Measurements from ENCODE around the gene ONECUT1.
"Not testable (repeated sequence)": the region's sequence is repeated elsewhere in the genome, so short reads cannot be mapped to it uniquely, and the experiment has no call there.

ONECUT1 gene

DNA sequence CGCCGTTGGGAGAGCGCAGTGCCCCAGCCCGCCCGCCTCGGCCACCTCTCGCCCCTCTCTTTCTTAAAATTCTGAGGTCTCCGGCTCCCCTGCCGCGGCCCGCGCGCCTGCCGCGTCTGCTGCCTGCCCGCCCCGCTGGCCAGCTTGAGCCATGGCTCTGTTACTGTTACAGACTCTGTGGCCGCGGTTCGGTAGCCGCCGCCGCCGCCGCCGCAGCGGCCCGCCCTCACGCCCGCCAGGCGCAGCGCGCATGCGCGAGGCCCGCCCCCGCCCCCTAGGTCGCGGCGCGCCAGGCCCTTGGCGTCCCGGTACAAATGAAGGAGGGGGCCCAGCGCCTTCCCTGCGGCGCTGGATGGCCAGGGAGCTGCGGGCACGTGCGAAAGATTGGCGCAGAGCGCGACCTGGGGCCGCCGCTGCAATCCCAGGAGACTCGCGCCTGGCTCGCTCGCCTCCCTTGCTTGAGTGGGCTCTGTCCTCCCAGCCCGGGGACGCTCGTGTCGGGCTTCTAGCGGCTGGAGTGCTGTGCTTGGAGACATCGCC, at the start of gene ONECUT1:
TSS of gene ONECUT1 (minus strand) at position 168 of the 540 bp plus-strand sequence. CDS start 452 bp downstream, outside the sequence.
- H3K27ac Mint-ChIP-seq, result no peak within 1 kb of the TSS
- no peaks in the 10 kb centered on the region for H3K9me3 Mint-ChIP-seq
- H3K27me3 Mint-ChIP-seq, result peaks cover 60% of the 10 kb centered on the region
- peaks cover 12% of the 10 kb centered on the region for H3K4me1 Mint-ChIP-seq
- H3K36me3 Mint-ChIP-seq, result no peaks in the 10 kb centered on the region
- H3K4me3 Mint-ChIP-seq, result peak within 1 kb of the TSS; percentile 74

DNA sequence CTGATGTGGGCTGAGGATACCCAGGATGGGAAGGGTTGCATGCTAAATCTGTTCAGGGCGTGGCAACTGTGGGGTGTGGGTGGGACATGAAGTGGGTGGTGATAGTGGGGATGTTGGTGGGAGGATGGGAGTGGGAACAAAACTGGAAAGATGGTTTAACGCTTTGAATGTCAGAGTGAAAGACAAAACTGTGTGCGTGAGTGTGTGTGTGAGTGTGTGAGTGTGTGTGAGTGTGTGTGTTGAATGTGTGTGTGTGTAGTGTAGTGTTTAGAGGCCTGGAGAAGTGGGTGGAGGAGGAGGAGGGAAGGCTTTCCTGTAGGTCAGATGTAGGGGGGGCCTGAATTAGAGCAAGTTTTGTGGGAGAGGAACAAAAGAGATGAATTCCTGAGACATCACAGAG, 44.2 kb upstream of the ONECUT1 start:
- H3K4me3 Mint-ChIP-seq, result no peak overlapping the region
- no peaks in the 10 kb centered on the region for H3K4me1 Mint-ChIP-seq
- H3K27me3 Mint-ChIP-seq, result peaks cover 9% of the 10 kb centered on the region
- no peaks in the 10 kb centered on the region for H3K36me3 Mint-ChIP-seq
- H3K27ac Mint-ChIP-seq, result no peak overlapping the region
- peaks cover 5% of the 10 kb centered on the region for H3K9me3 Mint-ChIP-seq

DNA sequence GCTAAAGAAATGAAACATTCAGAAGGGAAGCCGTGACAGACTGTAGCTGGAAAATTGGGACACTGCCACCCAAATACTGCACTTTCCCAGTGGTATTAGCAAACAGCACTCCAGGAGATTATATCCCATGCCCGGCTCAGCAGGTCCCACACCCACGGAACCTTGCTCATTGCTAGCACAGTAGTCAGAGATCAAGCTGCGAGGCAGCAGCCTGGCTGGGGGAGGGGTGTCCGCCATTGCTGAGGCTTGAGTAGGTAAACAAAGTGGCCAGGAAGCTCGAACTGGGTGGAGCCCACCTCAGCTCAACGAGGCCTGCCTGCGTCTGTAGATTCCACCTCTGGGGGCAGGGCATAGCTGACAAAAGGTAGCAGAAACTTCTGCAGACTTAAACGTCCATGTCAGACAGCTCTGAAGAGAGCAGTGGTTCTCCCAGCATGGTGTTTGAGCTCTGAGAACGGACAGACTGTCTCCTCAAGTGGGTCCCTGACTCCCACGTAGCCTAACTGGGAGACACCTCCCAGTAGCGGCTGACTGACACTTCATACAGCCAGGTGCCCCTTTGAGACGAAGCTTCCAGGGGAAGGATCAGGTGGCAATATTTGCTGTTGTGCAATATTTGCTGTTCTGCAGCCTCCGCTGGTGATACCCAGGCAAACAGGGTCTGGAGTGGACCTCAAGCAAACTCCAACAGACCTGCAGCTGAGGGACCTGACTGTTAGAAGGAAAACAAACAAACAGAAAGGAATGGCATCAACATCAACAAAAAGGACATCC, 34.2 kb upstream of the ONECUT1 start:
- peaks cover 39% of the 10 kb centered on the region for H3K27me3 Mint-ChIP-seq
- not testable (repeated sequence) for H3K9me3 Mint-ChIP-seq, H3K4me3 Mint-ChIP-seq, H3K27ac Mint-ChIP-seq, H3K4me1 Mint-ChIP-seq, H3K36me3 Mint-ChIP-seq

DNA sequence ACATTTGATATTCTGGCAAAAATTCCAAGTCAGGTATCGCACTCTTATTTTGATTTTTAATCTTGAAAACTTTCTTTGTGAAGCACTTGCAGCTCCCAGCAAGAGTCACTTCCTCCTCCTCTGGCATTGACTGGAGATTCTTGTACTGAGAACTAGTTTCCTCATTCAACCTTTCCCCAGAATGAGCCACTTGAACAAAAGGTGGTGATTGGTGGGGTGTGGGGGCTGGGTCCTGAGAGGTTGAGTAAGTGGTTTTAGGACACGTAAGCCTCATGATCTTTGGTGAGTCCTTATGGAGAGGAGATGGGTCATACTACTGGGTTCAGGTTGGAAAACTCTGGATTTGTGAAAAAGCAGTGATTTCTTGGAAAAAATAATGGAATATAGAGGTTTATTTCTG, 32.3 kb upstream of the ONECUT1 start:
- Mint-ChIP-seq H3K36me3 (no peaks in the 10 kb centered on the region), H3K27me3 (peaks cover 49% of the 10 kb centered on the region), H3K4me3 (no peak overlapping the region), H3K9me3 (no peaks in the 10 kb centered on the region), H3K4me1 (no peaks in the 10 kb centered on the region), H3K27ac (no peak overlapping the region)

GRCh38 chr15:52819253-52819652, 29.1 kb upstream of the ONECUT1 start:
- Mint-ChIP-seq H3K36me3 (no peaks in the 10 kb centered on the region), H3K4me1 (no peaks in the 10 kb centered on the region), H3K4me3 (no peak overlapping the region), H3K9me3 (no peaks in the 10 kb centered on the region), H3K27ac (no peak overlapping the region), H3K27me3 (peaks cover 44% of the 10 kb centered on the region)

DNA sequence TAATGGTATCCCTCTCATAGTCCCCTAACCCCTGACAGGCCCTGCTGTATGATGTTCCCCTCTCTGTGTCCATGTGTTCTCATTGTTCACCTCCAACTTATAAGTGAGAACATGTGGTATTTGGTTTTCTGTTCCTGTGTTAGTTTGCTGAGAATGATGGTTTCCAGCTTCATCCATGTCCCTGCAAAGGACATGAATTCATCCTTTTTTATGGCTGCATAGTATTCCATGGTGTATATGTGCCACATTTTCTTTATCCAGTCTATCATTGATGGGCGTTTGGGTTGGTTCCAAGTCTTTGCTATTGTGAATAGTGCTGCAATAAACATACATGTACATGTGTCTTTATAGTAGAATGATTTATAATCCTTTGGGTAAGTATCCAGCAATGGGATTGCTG, 25.8 kb upstream of the ONECUT1 start:
- not testable (repeated sequence) for H3K4me1 Mint-ChIP-seq, H3K36me3 Mint-ChIP-seq
- H3K27me3 Mint-ChIP-seq, result peaks cover 39% of the 10 kb centered on the region

DNA sequence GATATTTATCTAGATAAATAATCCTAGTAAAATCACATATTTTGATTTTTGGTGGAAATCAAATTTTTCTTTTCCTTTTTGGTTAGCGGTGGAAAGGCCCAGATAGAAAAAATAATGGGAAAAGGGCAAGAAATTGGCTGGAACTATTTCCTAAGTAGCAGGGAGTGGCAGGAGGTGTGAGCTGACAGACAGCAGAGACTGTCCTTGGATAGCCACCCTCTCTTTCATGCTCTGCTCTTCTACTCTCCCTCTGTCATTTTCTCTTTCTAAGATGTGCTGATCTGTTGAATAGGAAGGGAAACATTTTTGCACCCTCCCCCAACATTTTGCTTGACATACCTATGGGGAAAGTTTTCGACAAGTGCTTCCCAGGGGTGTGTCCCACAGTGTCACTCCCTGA, 18.9 kb upstream of the ONECUT1 start:
- Mint-ChIP-seq H3K4me3 (no peak overlapping the region), H3K4me1 (peaks cover 8% of the 10 kb centered on the region), H3K9me3 (no peaks in the 10 kb centered on the region), H3K27ac (no peak overlapping the region), H3K27me3 (peaks cover 50% of the 10 kb centered on the region), H3K36me3 (no peaks in the 10 kb centered on the region)

More for the DNA sequence above, 25.8 kb upstream of the ONECUT1 start:
- H3K4me3 Mint-ChIP-seq, H3K27ac Mint-ChIP-seq, H3K9me3 Mint-ChIP-seq: not testable (repeated sequence)

DNA sequence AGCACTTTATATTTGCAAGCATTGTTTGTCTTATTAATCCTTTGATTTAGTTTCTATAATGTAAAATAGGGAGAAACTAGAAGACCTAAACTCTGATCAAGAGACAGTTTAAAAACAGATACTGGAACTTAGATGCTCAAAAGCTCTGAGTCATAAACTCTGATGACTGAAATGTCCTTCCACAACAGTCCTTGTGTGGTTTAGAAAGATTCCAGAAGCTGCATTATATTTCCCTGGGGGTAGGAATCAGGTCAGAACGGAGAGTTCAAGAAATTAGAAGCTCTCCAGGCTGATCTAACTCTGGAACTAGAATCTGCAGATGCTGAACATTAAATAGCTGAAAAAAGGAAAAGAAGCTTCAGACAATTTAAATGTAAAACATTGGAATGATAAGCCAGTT, 18.3 kb upstream of the ONECUT1 start:
- Mint-ChIP-seq H3K4me3 (no peak overlapping the region), H3K36me3 (no peaks in the 10 kb centered on the region), H3K27me3 (peaks cover 51% of the 10 kb centered on the region), H3K4me1 (peaks cover 11% of the 10 kb centered on the region), H3K9me3 (no peaks in the 10 kb centered on the region), H3K27ac (no peak overlapping the region)

- Mint-ChIP-seq H3K4me3 (no peak overlapping the region), H3K36me3 (peaks cover 1% of the 10 kb centered on the region), H3K4me1 (peaks cover 16% of the 10 kb centered on the region), H3K9me3 (no peaks in the 10 kb centered on the region), H3K27me3 (peaks cover 65% of the 10 kb centered on the region), H3K27ac (no peak overlapping the region)
These were observed 16.1 kb upstream of the ONECUT1 start for GRCh38 chr15:52806284-52806655.

DNA sequence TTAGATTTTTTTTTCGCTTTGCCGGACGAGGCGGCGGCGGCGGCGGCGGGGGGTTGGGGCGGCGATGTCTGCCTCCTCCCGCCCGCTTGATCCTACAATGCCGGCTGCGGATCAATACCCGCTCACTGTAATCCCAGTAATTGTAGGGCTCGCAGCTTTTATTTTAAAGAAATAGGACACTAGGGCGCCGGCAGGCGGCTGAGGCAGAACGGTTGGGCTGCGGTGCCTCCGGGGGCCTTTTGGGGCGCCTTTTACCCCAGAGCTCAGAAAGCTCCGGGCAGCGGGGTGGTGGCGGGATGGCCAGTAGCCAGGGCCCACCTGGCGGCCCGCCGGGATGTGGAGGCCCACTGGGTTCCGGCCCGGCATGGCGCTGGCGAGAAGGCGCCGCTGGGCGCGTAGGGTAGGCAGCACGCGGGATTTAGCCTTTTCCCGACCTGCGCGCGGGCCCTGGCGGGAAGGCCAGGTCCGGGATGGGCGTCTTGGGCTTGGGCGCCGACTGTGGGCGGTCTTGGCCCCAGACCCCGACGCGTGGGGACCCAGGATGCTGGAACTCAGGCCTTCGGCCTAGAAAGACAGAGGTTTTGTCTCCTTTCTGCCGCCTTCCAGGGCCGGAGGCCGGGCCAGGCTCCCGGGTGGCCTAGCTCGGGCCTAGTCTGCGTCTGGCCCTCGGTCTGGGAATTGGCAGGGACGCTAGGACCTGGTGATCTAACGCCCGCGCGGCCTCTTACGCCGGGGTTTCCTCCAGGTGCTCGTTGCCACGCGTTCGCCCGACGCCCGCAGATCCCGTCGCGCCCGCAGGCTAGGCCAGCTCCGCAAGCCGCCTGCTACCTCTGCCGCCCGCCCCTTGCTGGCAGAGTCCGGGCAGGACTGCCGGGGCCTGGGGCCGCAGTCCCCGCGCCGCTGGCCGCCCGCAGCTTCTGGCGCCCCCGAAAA, 15.5 kb upstream of the ONECUT1 start:
- H3K36me3 Mint-ChIP-seq, result peaks cover 1% of the 10 kb centered on the region
- H3K27me3 Mint-ChIP-seq, result peaks cover 66% of the 10 kb centered on the region
- H3K27ac Mint-ChIP-seq, result no peak overlapping the region
- peaks cover 20% of the 10 kb centered on the region for H3K4me1 Mint-ChIP-seq
- H3K4me3 Mint-ChIP-seq, result peak overlapping the region; percentile 83
- H3K9me3 Mint-ChIP-seq, result no peaks in the 10 kb centered on the region

GRCh38 chr15:52804526-52805081, 14.5 kb upstream of the ONECUT1 start:
- Mint-ChIP-seq H3K4me1 (peaks cover 20% of the 10 kb centered on the region), H3K9me3 (no peaks in the 10 kb centered on the region)

DNA sequence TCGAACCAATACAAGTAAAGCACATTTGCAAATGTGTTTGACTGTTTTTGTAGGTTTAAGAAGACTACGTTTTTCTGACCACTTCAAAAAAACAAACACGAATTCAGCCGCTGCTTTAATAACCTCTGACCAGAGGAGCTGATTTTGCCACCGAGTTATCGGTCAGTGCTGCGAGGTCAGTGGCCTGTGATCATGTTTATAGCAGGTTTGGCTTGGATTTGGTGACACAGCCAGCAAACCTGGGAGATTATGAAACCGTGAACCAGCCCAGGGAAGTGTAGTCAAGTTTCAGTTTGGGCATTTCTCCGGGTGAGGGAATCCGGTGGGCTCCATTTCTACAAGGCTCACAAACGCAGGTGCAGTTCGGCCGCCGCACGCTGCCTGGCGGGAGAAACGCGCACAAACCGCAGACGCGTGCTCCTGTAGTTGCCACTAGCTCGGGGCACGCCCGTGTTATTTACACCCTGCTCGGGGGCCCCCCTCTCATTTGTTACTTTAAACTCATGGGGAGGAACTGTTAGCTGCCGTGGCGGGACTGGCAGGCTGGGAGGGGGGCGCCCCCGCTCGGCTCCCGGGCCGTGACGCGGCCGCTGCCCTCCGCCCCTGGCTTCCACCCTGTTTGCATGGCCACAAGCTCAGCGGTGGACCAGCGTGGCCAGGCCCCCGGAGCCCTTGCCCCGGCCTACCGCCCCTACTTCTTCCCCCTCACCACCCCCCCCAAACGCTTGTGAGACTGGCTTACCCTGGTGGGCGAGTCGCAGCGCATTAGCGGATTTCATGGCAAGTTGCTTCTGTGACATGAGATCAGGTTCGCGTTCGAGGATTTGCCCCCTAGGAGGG, 13.6 kb upstream of the ONECUT1 start:
- H3K9me3 Mint-ChIP-seq, result no peaks in the 10 kb centered on the region
- peaks cover 64% of the 10 kb centered on the region for H3K27me3 Mint-ChIP-seq
- peaks cover 20% of the 10 kb centered on the region for H3K4me1 Mint-ChIP-seq
- peak overlapping the region; percentile 83 for H3K4me3 Mint-ChIP-seq
- no peak overlapping the region for H3K27ac Mint-ChIP-seq
- H3K36me3 Mint-ChIP-seq, result peaks cover 1% of the 10 kb centered on the region

More at GRCh38 chr15:52804526-52805081, 14.5 kb upstream of the ONECUT1 start:
- Mint-ChIP-seq H3K36me3 (peaks cover 1% of the 10 kb centered on the region), H3K27me3 (peaks cover 69% of the 10 kb centered on the region), H3K27ac (no peak overlapping the region), H3K4me3 (peak overlapping the region; percentile 83)

DNA sequence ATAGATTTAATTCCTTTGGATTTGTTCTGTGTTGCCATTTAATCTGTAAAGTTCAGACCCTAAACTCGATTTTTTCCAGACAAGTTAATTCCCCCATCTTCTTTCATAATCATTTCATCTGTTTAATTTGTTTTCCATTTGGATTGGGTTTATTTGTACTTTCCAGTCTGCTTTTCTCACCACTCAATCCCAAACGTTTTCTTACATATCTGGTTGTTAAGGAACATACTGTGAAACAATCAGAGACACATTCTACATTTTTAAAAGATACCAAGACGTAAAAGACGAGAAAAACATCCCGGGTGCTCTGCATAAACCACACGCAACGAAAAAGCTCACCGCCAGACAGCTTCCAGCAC, 13.0 kb upstream of the ONECUT1 start:
- peak overlapping the region; percentile 4 for H3K27ac Mint-ChIP-seq
- H3K9me3 Mint-ChIP-seq, result no peaks in the 10 kb centered on the region
- H3K4me1 Mint-ChIP-seq, result peaks cover 20% of the 10 kb centered on the region
- H3K36me3 Mint-ChIP-seq, result peaks cover 1% of the 10 kb centered on the region
- peaks cover 60% of the 10 kb centered on the region for H3K27me3 Mint-ChIP-seq
- peak overlapping the region; percentile 49 for H3K4me3 Mint-ChIP-seq

DNA sequence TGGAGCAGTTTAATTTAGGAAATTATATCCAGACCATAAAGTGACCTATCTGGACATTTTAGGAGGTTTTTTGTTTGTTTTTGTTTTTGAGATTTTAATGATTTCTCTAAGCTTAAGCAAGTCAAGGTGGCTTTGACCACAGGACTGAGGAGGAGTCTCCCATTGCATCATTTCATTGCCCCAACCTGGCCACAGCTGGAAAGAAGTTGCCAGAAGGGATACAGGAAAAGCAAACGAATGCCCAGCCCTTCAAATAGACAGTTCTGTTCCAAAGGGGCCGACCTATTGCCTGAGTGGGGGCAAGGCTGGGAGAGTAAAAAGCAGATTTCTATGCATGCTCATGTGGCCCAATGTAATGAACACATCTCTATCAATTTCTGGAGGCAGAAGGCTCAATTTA, 12.0 kb upstream of the ONECUT1 start:
- Mint-ChIP-seq H3K9me3 (no peaks in the 10 kb centered on the region), H3K4me3 (no peak overlapping the region), H3K27me3 (peaks cover 58% of the 10 kb centered on the region), H3K36me3 (peaks cover 1% of the 10 kb centered on the region), H3K27ac (peak overlapping the region; percentile 55), H3K4me1 (peaks cover 26% of the 10 kb centered on the region)

GRCh38 chr15:52801748-52802085, 11.6 kb upstream of the ONECUT1 start:
- Mint-ChIP-seq H3K4me1 (peaks cover 30% of the 10 kb centered on the region), H3K36me3 (peaks cover 1% of the 10 kb centered on the region), H3K4me3 (no peak overlapping the region), H3K27ac (no peak overlapping the region), H3K27me3 (peaks cover 59% of the 10 kb centered on the region), H3K9me3 (no peaks in the 10 kb centered on the region)

Measured in activated naive CD4-positive, alpha-beta T cell treated with anti-CD3 and anti-CD28 coated beads, Interleukin-2, amount 50 U/mL, for 24 hours (primary cell).